Brain microvascular endothelial cell (primary cell): Measurements from ENCODE around the gene CIAO3.
"Not testable (repeated sequence)": the region's sequence is repeated elsewhere in the genome, so short reads cannot be mapped to it uniquely, and the experiment has no call there.

Experiments
- DNase-seq: peaks from one replicate; pipeline ENCODE4 v3.0.0-alpha.2; 2020
- H3K27ac ChIP-seq: fragments of 250-450 bp; sonication (Bioruptor Pico); 2 replicates; pipeline ENCODE4 v1.5.1; 2020; ENCODE audit warnings: mild to moderate bottlenecking, moderate library complexity
- H3K27me3 ChIP-seq: fragments of 250-450 bp; sonication (Bioruptor Pico); replicated peaks from 2 replicates; pipeline ENCODE4 v1.5.1; 2020; ENCODE audit warnings: mild to moderate bottlenecking
- H3K36me3 ChIP-seq: fragments of 250-450 bp; sonication (Bioruptor Pico); replicated peaks from 2 replicates; pipeline ENCODE4 v1.5.1; 2020; ENCODE audit warnings: mild to moderate bottlenecking
- H3K4me3 ChIP-seq: 2 replicates; pipeline ENCODE4 v1.5.1; 2011; ENCODE audit warnings: low read depth, mild to moderate bottlenecking, control low read depth, low read length, moderate library complexity
- in situ Hi-C: cut with HindIII; loops from 2 replicates; pipeline ENCODE4 v1.10.0; 2017; ENCODE audit warnings: low sequenced_read_pairs, low pct_ligation_motif_present
- TF ChIP-seq, protein P1 (sequence below): IDR thresholded peaks from 2 replicates; pipeline ENCODE4 v1.5.1; 2011; ENCODE audit warnings: low read depth, mild to moderate bottlenecking, moderate library complexity, low read length, control low read depth, inconsistent platforms; ENCODE audit errors: missing control alignments

CIAO3 gene

GRCh38 chr16:712740-713250 is 28.0 kb downstream of the CIAO3 start:
- in situ Hi-C loops = loop anchor here (25.0 kb wide), 1 partner anchor 275 kb away; the partner anchor contains the start of gene SOX8
- TF ChIP-seq, protein P1, sequence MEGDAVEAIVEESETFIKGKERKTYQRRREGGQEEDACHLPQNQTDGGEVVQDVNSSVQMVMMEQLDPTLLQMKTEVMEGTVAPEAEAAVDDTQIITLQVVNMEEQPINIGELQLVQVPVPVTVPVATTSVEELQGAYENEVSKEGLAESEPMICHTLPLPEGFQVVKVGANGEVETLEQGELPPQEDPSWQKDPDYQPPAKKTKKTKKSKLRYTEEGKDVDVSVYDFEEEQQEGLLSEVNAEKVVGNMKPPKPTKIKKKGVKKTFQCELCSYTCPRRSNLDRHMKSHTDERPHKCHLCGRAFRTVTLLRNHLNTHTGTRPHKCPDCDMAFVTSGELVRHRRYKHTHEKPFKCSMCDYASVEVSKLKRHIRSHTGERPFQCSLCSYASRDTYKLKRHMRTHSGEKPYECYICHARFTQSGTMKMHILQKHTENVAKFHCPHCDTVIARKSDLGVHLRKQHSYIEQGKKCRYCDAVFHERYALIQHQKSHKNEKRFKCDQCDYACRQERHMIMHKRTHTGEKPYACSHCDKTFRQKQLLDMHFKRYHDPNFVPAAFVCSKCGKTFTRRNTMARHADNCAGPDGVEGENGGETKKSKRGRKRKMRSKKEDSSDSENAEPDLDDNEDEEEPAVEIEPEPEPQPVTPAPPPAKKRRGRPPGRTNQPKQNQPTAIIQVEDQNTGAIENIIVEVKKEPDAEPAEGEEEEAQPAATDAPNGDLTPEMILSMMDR = peak; percentile 67
- H3K4me3 ChIP-seq, H3K36me3 ChIP-seq, H3K27me3 ChIP-seq: not testable (repeated sequence)
- DNase-seq = peak; percentile 94
- H3K27ac ChIP-seq = peak overlapping the region; percentile 64

DNA sequence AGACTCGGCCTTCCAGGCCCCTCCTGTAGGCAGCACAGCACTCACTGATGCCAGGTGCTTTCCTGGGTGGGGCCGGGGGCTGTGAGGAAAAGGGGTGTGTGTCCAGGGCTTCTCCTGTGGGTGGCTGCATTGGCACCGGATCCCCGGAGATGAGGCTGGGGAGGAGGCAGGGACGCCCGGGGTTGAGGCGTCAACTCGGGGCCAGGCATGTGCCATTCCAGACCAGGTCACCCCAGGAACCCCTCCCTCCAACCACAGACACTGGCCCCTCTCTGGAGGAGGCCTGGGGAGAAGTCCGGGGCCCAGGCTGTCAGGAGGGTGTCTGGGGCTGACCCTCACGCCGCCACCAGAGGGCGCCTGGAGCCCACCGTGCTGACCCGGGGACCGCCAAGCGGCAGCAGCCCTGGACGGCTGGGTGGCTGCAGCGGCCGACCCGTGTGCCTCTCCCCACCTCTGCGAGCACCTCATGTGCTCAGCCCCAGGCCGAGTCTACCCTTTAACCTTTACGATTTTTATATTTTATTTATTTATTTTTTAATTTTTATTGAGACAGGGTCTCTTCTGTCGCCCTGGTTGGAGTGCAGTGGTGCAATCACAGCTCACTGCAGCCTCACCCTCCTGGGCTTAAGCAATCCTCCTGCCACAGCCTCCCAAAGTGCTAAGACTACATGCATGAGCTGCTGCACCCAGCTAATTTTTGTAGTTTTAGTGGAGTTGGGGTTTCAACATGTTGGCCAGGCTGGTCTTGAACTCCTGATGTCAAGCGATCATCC is 29.1 kb downstream of the CIAO3 start:
- Histone ChIP-seq H3K27ac (no peak overlapping the region), H3K36me3 (no peaks in the 10 kb centered on the region), H3K4me3 (no peak overlapping the region), H3K27me3 (peaks cover 10% of the 10 kb centered on the region)
- TF ChIP-seq, protein P1 = peak; percentile 83
- DNase-seq = peak; percentile 46
- in situ Hi-C loops = loop anchor here (25.0 kb wide), 1 partner anchor 276 kb away; the partner anchor contains the start of gene SOX8

- TF ChIP-seq, protein P1 = no peak
- H3K4me3 ChIP-seq = no peak overlapping the region
- no peak for DNase-seq
- no peak overlapping the region for H3K27ac ChIP-seq
- H3K36me3 ChIP-seq = no peaks in the 10 kb centered on the region
- H3K27me3 ChIP-seq = peaks cover 16% of the 10 kb centered on the region
- in situ Hi-C loops = loop anchor here (25.0 kb wide), 1 partner anchor 276 kb away; the partner anchor contains the start of gene SOX8
These were observed 29.7 kb downstream of the CIAO3 start for GRCh38 chr16:711084-711483.

GRCh38 chr16:710500-711075 is 30.2 kb downstream of the CIAO3 start:
- no peaks in the 10 kb centered on the region for H3K36me3 ChIP-seq
- H3K27ac ChIP-seq = no peak overlapping the region
- no peak for DNase-seq
- in situ Hi-C loops = loop anchor here (25.0 kb wide), 1 partner anchor 277 kb away; the partner anchor contains the start of gene SOX8
- H3K4me3 ChIP-seq = no peak overlapping the region
- TF ChIP-seq, protein P1 = no peak
- H3K27me3 ChIP-seq = peaks cover 19% of the 10 kb centered on the region

GRCh38 chr16:709566-710499 is 31.0 kb downstream of the CIAO3 start:
- no peak overlapping the region for H3K27ac ChIP-seq

More at GRCh38 chr16:709566-710499, 31.0 kb downstream of the CIAO3 start:
- DNase-seq = peak; percentile 96
- in situ Hi-C loops = loop anchor here (25.0 kb wide), 1 partner anchor 277 kb away; the partner anchor contains the start of gene SOX8
- TF ChIP-seq, protein P1 = no peak
- Histone ChIP-seq H3K36me3 (no peaks in the 10 kb centered on the region), H3K4me3 (no peak overlapping the region), H3K27me3 (peaks cover 24% of the 10 kb centered on the region)
